Astrocyte (in vitro differentiated cells and primary cell): ENCODE measurements around the gene EVC2.

Experiments
- CTCF ChIP-seq: IDR thresholded peaks from 2 replicates; pipeline ENCODE4 v1.5.1; 2011; ENCODE audit warnings: low read depth, mild to moderate bottlenecking, inconsistent platforms, low read length, moderate library complexity; ENCODE audit not compliant: insufficient read depth
- EZH2 ChIP-seq: IDR thresholded peaks from 2 replicates; pipeline ENCODE4 v1.6.1; 2012; ENCODE audit warnings: mild to moderate bottlenecking, low read length, inconsistent platforms; ENCODE audit not compliant: insufficient read depth

- TF ChIP-seq CTCF (no peak), EZH2 (no peak)
Measured at GRCh38 chr4:5524446-5525299, 183.7 kb downstream of the EVC2 start.
